Prostate gland (tissue), 2 donors: ENCODE measurements around the gene PSTK. TPM values are rescaled to one million over a fixed set of nuclear protein-coding genes. Genes with fewer than 3 reads are reported as not detected.

Source experiments
- DNase-seq: peaks from one replicate; pipeline ENCODE4 v3.0.0-alpha.2; 2019; ENCODE audit warnings: low spot score
- H3K27ac ChIP-seq, 2 donors: fragments of 200-600 bp; sonication (generic); 2 replicates each; pipeline ENCODE4 v1.5.1; 2017 to 2019
- H3K27me3 ChIP-seq: fragments of 200-600 bp; sonication (generic); replicated peaks from 2 replicates; pipeline ENCODE4 v1.5.1; 2019; ENCODE audit not compliant: insufficient read depth
- H3K36me3 ChIP-seq, 2 donors: fragments of 200-600 bp; sonication (generic); 1 replicate in 1 of 2; 2 replicates in 1 of 2; pipeline versions ENCODE4 v1.5.1 to v1.8.1; 2017 to 2019
- H3K4me1 ChIP-seq: fragments of 200-600 bp; sonication (generic); replicated peaks from 2 replicates; pipeline ENCODE4 v1.5.1; 2019
- H3K4me3 ChIP-seq, 2 donors: fragments of 200-600 bp; sonication (generic); 2 replicates each; pipeline ENCODE4 v1.5.1; 2017 to 2019
- H3K9me3 ChIP-seq: fragments of 200-600 bp; sonication (generic); 2 replicates; pipeline ENCODE4 v1.5.1; 2017
- POLR2A ChIP-seq: fragments of 450-650 bp; IDR thresholded peaks from one replicate; pipeline ENCODE4 v1.6.1; 2016; ENCODE audit warnings: antibody characterized with exemption, mild to moderate bottlenecking
- POLR2AphosphoS5 ChIP-seq: sonication (generic); formaldehyde crosslinking; IDR thresholded peaks from one replicate; pipeline ENCODE4 v1.6.1; 2017; ENCODE audit warnings: antibody characterized with exemption
- WGBS: methylation state at CpG from one replicate; pipeline ENCODE4 v1.1.5; 2018; 5-methylcytosine and 5-hydroxymethylcytosine counted together
- intact Hi-C: fragments of 100-400 bp; cut with DNase I; formaldehyde crosslinking; loops from one replicate; pipeline ENCODE4 v1.14.2; 2022
- total RNA-seq, 2 donors: library from RNA; depleted of rRNA; stranded (reverse); fragments of >200 nt; gene quantifications; one replicate each; pipeline ENCODE4 v1.1.0, GENCODE V29; 2016
- TF ChIP-seq, protein P1 (sequence below), 4 experiments: fragments of 200-600 bp in 2 of 4; fragments of 450-650 bp in 2 of 4; sonication (generic) in 2 of 4; IDR thresholded peaks; 1 replicate in 3 of 4; 2 replicates in 1 of 4; pipeline ENCODE4 v1.5.1; 2016 to 2019; ENCODE audit warnings: antibody characterized with exemption in 4 of 4, mild to moderate bottlenecking in 2 of 4, moderate library complexity in 2 of 4

Gene PSTK
- total RNA-seq, 2 donors from 2014 or later: 5.1 to 10.0 TPM

DNA sequence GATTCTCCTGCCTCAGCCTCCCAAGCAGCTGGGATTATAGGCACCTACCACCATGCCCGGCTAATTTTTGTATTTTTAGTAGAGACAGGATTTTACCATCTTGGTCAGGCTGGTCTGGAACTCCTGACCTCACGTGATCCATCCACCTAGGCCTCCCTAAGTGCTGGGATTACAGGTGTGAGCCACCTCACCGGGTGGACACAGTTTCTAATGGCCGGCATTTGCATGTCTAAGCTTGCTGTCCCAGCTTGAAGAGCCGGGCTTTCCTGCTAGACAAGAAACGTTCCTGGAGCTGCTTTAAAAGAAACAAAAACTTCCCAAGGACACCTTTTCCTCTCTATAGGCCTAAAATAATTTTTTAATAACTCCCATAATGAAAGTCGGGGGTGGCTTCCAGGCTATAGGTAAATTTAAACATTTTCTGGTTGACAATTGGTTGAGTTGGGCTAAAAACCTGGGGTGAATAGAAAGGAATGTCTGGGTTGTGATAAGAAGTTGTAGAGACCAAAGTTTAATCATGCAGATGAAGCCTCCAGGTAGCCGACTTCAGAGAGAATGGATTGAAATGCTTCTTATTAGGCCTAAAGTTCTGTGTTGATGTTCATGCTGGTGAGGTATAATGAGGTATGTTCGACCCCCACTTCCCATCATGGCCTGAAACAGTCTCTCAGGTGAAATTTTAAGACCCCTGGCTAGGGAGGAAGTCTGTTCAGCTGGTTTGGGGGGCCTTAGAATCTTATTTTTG, 37.4 kb downstream of the PSTK start:
- intact Hi-C loops: no loop called here
- peak; percentile 67 for DNase-seq
- Histone ChIP-seq H3K4me1 (peaks cover 4% of the 10 kb centered on the region), H3K4me3 (no peak overlapping the region), H3K27ac (peak overlapping the region; percentile 65 to 67), H3K36me3 (no peaks in the 10 kb centered on the region), H3K9me3 (no peaks in the 10 kb centered on the region), H3K27me3 (no peaks in the 10 kb centered on the region)
- TF ChIP-seq POLR2A (no peak), POLR2AphosphoS5 (peak; percentile 63)
- 50% methylated on average over 9 of the region's 9 CpGs for WGBS

DNA sequence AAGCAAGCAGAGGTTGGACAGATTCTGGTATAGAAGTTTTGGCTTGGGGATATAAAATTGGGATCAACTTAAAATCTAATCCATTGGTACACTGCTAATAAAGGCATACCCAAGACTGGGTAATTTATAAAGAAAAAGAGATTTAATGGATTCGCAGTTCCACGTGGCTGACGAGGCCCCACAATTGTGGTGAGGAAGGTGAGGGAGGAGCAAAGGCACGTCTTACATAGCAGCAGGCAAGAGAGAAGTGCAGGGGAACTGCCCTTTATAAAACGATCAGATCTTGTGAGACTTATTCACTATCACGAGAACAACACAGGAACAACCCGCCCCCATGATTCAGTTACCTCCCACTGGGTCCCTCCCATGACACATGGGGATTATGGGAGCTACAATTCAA, 38.3 kb downstream of the PSTK start:
- intact Hi-C loops: no loop called here
- H3K4me1 ChIP-seq: peaks cover 4% of the 10 kb centered on the region
- H3K36me3 ChIP-seq: no peaks in the 10 kb centered on the region
- no peak for DNase-seq
- H3K9me3 ChIP-seq: no peaks in the 10 kb centered on the region
- peak overlapping the region in 1 of 2 donors; percentile 67 for H3K27ac ChIP-seq
- no peak for TF ChIP-seq POLR2AphosphoS5
- TF ChIP-seq POLR2A: no peak
- TF ChIP-seq, protein P1, sequence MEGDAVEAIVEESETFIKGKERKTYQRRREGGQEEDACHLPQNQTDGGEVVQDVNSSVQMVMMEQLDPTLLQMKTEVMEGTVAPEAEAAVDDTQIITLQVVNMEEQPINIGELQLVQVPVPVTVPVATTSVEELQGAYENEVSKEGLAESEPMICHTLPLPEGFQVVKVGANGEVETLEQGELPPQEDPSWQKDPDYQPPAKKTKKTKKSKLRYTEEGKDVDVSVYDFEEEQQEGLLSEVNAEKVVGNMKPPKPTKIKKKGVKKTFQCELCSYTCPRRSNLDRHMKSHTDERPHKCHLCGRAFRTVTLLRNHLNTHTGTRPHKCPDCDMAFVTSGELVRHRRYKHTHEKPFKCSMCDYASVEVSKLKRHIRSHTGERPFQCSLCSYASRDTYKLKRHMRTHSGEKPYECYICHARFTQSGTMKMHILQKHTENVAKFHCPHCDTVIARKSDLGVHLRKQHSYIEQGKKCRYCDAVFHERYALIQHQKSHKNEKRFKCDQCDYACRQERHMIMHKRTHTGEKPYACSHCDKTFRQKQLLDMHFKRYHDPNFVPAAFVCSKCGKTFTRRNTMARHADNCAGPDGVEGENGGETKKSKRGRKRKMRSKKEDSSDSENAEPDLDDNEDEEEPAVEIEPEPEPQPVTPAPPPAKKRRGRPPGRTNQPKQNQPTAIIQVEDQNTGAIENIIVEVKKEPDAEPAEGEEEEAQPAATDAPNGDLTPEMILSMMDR (IDR thresholded peaks at IDR 0.05): no peak
- WGBS: 92% methylated on average over 7 of the region's 7 CpGs
- H3K4me3 ChIP-seq: no peak overlapping the region
- H3K27me3 ChIP-seq: no peaks in the 10 kb centered on the region

DNA sequence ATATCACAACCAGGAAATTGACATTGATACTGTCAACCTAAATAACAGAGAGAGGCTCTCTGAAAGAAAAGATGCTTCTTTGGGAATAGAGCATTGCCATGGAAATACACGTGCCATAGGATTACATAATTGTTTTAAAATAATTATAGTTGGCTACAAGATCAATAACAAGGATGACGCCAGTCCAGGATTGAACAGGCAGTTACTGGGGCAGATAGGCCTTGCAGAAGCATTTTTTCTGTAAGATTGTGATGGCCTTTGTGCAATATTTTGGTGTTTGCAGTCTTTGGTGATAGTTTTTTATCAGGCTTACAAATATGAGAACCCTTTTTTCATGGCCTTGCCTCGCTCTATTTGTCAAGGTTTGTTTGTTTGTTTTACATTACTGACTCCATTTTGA, 39.1 kb downstream of the PSTK start:
- peak overlapping the region; percentile 41 to 72 for H3K27ac ChIP-seq
- peaks cover 4% of the 10 kb centered on the region for H3K4me1 ChIP-seq
- no peaks in the 10 kb centered on the region for H3K36me3 ChIP-seq
- intact Hi-C loops: no loop called here
- H3K4me3 ChIP-seq: no peak overlapping the region
- no peaks in the 10 kb centered on the region for H3K9me3 ChIP-seq
- no peaks in the 10 kb centered on the region for H3K27me3 ChIP-seq
- WGBS: 65% methylated on average over 3 of the region's 3 CpGs
- no peak for TF ChIP-seq POLR2AphosphoS5
- TF ChIP-seq POLR2A: no peak
- TF ChIP-seq, protein P1 (IDR thresholded peaks at IDR 0.05): no peak
- no peak for DNase-seq

DNA sequence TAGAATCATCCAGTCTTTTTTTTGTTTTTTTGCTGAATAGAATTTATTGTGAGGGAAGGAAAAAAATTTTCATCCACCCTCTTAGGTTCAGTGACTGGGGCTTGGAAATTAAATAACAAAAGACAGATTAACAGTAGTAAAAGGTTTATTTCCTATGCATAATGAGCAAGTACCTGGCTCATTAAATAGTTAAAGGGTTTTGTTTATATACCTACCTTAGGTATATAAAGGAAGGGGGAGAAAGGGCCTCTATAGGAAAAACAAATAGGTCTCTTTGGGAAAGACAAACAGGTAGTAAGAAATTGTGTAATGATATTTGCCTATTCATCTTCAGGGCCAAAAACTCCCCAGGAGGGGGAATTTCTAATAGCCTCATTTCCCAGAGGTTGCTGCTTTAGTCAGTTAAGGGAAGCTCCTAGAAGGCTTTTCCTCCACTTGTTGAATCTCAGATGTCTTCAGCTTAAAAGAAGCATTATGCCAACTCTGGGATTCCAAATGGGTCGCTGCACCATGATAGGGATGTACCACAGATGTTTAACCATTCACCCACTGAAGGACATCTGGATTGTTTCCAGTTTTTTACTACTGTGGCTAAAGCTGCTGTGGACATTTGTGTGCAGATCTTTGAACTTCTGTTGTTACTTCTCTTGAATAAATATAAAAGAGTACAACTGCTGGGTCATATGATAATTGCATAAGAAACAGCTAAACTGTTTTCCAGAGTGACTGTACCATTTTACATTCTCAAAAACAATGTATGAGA, 39.9 kb downstream of the PSTK start:
- TF ChIP-seq POLR2AphosphoS5 (peak; percentile 53), POLR2A (no peak)
- TF ChIP-seq, protein P1 (IDR thresholded peaks at IDR 0.05): peak in 1 of 4 experiments; percentile 5
- Histone ChIP-seq H3K9me3 (no peaks in the 10 kb centered on the region), H3K27me3 (no peaks in the 10 kb centered on the region), H3K4me3 (no peak overlapping the region), H3K4me1 (no peaks in the 10 kb centered on the region), H3K36me3 (no peaks in the 10 kb centered on the region), H3K27ac (peak overlapping the region; percentile 41 to 72)
- DNase-seq: peak; percentile 29
- intact Hi-C loops: no loop called here
- WGBS: 50% methylated on average over 1 of the region's 1 CpG

DNA sequence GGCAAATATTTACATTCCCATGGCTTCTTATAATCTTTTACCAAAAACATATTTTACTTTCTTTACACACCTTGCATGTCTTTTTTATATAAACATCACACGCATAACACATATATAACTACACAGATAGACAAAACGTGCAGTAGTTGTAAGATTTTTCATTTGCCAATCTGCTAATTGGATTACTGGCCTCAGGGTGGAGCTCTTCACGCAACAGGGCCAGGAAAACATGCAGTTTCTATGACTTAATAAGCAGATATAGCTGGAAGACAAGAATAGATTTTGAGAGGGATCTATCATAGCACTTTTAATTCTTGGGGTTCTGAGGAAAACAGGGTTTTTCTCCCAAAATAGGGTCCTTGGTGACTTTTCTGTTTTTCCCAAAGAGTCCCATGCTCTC, 41.3 kb downstream of the PSTK start:
- no peaks in the 10 kb centered on the region for H3K36me3 ChIP-seq
- no peaks in the 10 kb centered on the region for H3K9me3 ChIP-seq
- H3K27me3 ChIP-seq: no peaks in the 10 kb centered on the region
- no peak overlapping the region for H3K4me3 ChIP-seq
- TF ChIP-seq, protein P1 (IDR thresholded peaks at IDR 0.05): no peak
- TF ChIP-seq POLR2A: no peak
- TF ChIP-seq POLR2AphosphoS5: no peak
- no peaks in the 10 kb centered on the region for H3K4me1 ChIP-seq
- intact Hi-C loops: no loop called here
- no peak for DNase-seq
- 63% methylated on average over 3 of the region's 3 CpGs for WGBS
- peak overlapping the region in 1 of 2 donors; percentile 72 for H3K27ac ChIP-seq
